CD14-positive monocyte (primary cell): Measurements from ENCODE around the gene ERBB4. TPM values are rescaled to one million over a fixed set of nuclear protein-coding genes. Genes with fewer than 3 reads are reported as not detected.

Experiments
- DNase-seq, 3 donors: peaks; one replicate each; pipeline ENCODE4 v3.0.0-alpha.2; 2011 to 2022
- H2AFZ ChIP-seq: 2 replicates; pipeline ENCODE4 v1.6.0; 2012; ENCODE audit warnings: mild to moderate bottlenecking, low read depth, low read length, inconsistent platforms; ENCODE audit not compliant: insufficient read depth, poor library complexity, severe bottlenecking
- H3K27ac ChIP-seq, 2 donors: 1 replicate in 1 of 2; 2 replicates in 1 of 2; pipeline ENCODE4 v1.5.1; 2012 to 2013; ENCODE audit warnings: low read length in 2 of 2, control low read depth in 1 of 2, inconsistent platforms in 1 of 2, low read depth in 1 of 2, mild to moderate bottlenecking in 1 of 2
- H3K27me3 ChIP-seq, 2 donors: one replicate each; pipeline versions ENCODE4 v1.6.0 to v1.6.1; 2011 to 2013; ENCODE audit warnings: low read length in 2 of 2; ENCODE audit not compliant: control insufficient read depth in 2 of 2, insufficient read depth in 2 of 2
- H3K36me3 ChIP-seq, 2 donors: replicated peaks in 1 of 2; 1 replicate in 1 of 2; 2 replicates in 1 of 2; pipeline versions ENCODE4 v1.5.1 to v1.6.1; 2012 to 2013; ENCODE audit warnings: low read length in 2 of 2, control low read depth in 1 of 2, inconsistent platforms in 1 of 2, mild to moderate bottlenecking in 1 of 2; ENCODE audit not compliant: insufficient read depth in 2 of 2, control insufficient read depth in 1 of 2
- H3K4me1 ChIP-seq, 2 donors: 1 replicate in 1 of 2; 2 replicates in 1 of 2; pipeline versions ENCODE4 v1.5.1 to v1.6.1; 2012 to 2013; ENCODE audit warnings: low read length in 2 of 2, control low read depth in 1 of 2, inconsistent platforms in 1 of 2, mild to moderate bottlenecking in 1 of 2, moderate library complexity in 1 of 2; ENCODE audit not compliant: insufficient read depth in 2 of 2, control insufficient read depth in 1 of 2
- H3K4me2 ChIP-seq: replicated peaks from 2 replicates; pipeline ENCODE3; 2012; ENCODE audit warnings: low read length, moderate library complexity, mild to moderate bottlenecking; ENCODE audit not compliant: poor library complexity, severe bottlenecking; ENCODE audit errors: extremely low read depth
- H3K4me3 ChIP-seq, 3 experiments: fragments of 200-600 bp in 1 of 3; sonication (generic) in 1 of 3; replicated peaks in 1 of 3; 1 replicate in 2 of 3; 2 replicates in 1 of 3; pipeline ENCODE4 v1.5.1; 2011 to 2013; ENCODE audit warnings: low read length in 3 of 3, mild to moderate bottlenecking in 3 of 3, control low read depth in 2 of 3, low read depth in 2 of 3, inconsistent platforms in 1 of 3, moderate library complexity in 1 of 3
- H3K79me2 ChIP-seq: 2 replicates; pipeline ENCODE4 v1.6.0; 2012; ENCODE audit warnings: mild to moderate bottlenecking, control low read depth, inconsistent platforms, low read length, moderate library complexity; ENCODE audit not compliant: insufficient read depth
- H3K9ac ChIP-seq: 2 replicates; pipeline ENCODE4 v1.6.0; 2017; ENCODE audit warnings: low read length, mild to moderate bottlenecking; ENCODE audit not compliant: insufficient read depth, poor library complexity, severe bottlenecking
- H3K9me3 ChIP-seq, 2 donors: replicated peaks in 1 of 2; 1 replicate in 1 of 2; 2 replicates in 1 of 2; pipeline versions ENCODE4 v1.5.1 to v1.6.1; 2012 to 2013; ENCODE audit warnings: low read length in 2 of 2, control low read depth in 1 of 2; ENCODE audit not compliant: control insufficient read depth in 1 of 2, insufficient read depth in 1 of 2
- H4K20me1 ChIP-seq: 2 replicates; pipeline ENCODE4 v1.6.0; 2012; ENCODE audit warnings: mild to moderate bottlenecking, low read length, control low read depth, moderate library complexity; ENCODE audit not compliant: insufficient read depth
- H3K27ac Mint-ChIP-seq, 7 donors: one replicate each; pipeline ENCODE4 v1.8.0; 2020; ENCODE audit warnings: mild to moderate bottlenecking in 7 of 7, mixed read lengths in 7 of 7, moderate library complexity in 6 of 7, inconsistent platforms in 2 of 7
- H3K27me3 Mint-ChIP-seq, 3 donors: one replicate each; pipeline ENCODE4 v1.8.0; 2021 to 2022; ENCODE audit warnings: low read depth in 3 of 3, mild to moderate bottlenecking in 3 of 3, mixed read lengths in 3 of 3, moderate library complexity in 3 of 3, inconsistent platforms in 1 of 3
- H3K36me3 Mint-ChIP-seq, 2 donors: one replicate each; pipeline ENCODE4 v1.8.0; 2020; ENCODE audit warnings: mixed read lengths in 2 of 2, inconsistent platforms in 1 of 2, mild to moderate bottlenecking in 1 of 2
- H3K4me1 Mint-ChIP-seq: one replicate; pipeline ENCODE4 v1.8.0; 2020; ENCODE audit warnings: mild to moderate bottlenecking, mixed read lengths
- H3K4me3 Mint-ChIP-seq, 2 donors: one replicate each; pipeline ENCODE4 v1.8.0; 2020; ENCODE audit warnings: mild to moderate bottlenecking in 2 of 2, mixed read lengths in 2 of 2, moderate library complexity in 1 of 2
- H3K9me3 Mint-ChIP-seq, 7 donors: one replicate each; pipeline ENCODE4 v1.8.0; 2020 to 2022; ENCODE audit warnings: mixed read lengths in 7 of 7, mild to moderate bottlenecking in 6 of 7, moderate library complexity in 6 of 7, inconsistent platforms in 2 of 7
- CTCF ChIP-seq: fragments of 200-600 bp; IDR thresholded peaks from one replicate; pipeline ENCODE4 v1.8.0; 2022; ENCODE audit warnings: antibody characterized with exemption, mild to moderate bottlenecking
- WGBS: methylation state at CpG from one replicate; pipeline ENCODE4 v1.1.5; 2013; ENCODE audit warnings: missing lambda C conversion rate; ENCODE audit not compliant: insufficient coverage; 5-methylcytosine and 5-hydroxymethylcytosine counted together
- intact Hi-C, 2 donors: fragments of 100-400 bp; cut with micrococcal nuclease; formaldehyde crosslinking; loops; one replicate each; pipeline versions ENCODE4 v1.15.0 to v1.15.1; 2023
- polyA plus RNA-seq, 3 donors: library from polyadenylated mRNA; depleted of rRNA in 1 of 3; unstranded in 2 of 3; stranded (reverse) in 1 of 3; fragments of 300-500 nt in 2 of 3; fragments of >200 nt in 1 of 3; fragmentation: Illumina TruSeq in 2 of 3; gene quantifications; 1 replicate in 2 of 3; 2 replicates in 1 of 3; pipeline ENCODE4 v1.2.3, GENCODE V29; 2012 to 2021

Gene ERBB4
- polyA plus RNA-seq, 3 donors: not detected

- Mint-ChIP-seq H3K9me3 (peaks cover 0 to 2% (median 0%) of the 10 kb centered on the region in 7 donors), H3K36me3 (no peaks in the 10 kb centered on the region), H3K4me3 (no peak overlapping the region), H3K27me3 (no peaks in the 10 kb centered on the region), H3K27ac (no peak overlapping the region), H3K4me1 (no peaks in the 10 kb centered on the region)
- no CpG with 5 or more reads among the region's 2 CpGs for WGBS
- Histone ChIP-seq H3K36me3 (no peaks in the 10 kb centered on the region), H3K27ac (no peak overlapping the region), H4K20me1 (no peaks in the 10 kb centered on the region), H3K4me1 (no peaks in the 10 kb centered on the region), H3K9ac (no peak overlapping the region), H3K4me3 (no peak overlapping the region), H2AFZ (no peak overlapping the region), H3K9me3 (no peaks in the 10 kb centered on the region), H3K27me3 (no peaks in the 10 kb centered on the region), H3K4me2 (no peak overlapping the region), H3K79me2 (no peaks in the 10 kb centered on the region)
- no peak for DNase-seq
- intact Hi-C loops: no loop called here
- no peak for TF ChIP-seq CTCF
Measured at GRCh38 chr2:211396815-211397214, 1141.8 kb downstream of the ERBB4 start.

- H3K27ac Mint-ChIP-seq: no peak overlapping the region
- 85% methylated on average over 3 of the region's 3 CpGs for WGBS
- Histone ChIP-seq H3K27me3 (no peaks in the 10 kb centered on the region), H4K20me1 (no peaks in the 10 kb centered on the region), H3K27ac (no peak overlapping the region), H3K4me3 (no peak overlapping the region), H3K4me2 (no peak overlapping the region), H3K79me2 (no peaks in the 10 kb centered on the region), H2AFZ (no peak overlapping the region), H3K36me3 (no peaks in the 10 kb centered on the region), H3K4me1 (no peaks in the 10 kb centered on the region), H3K9ac (no peak overlapping the region), H3K9me3 (no peaks in the 10 kb centered on the region)
- peaks cover 0 to 5% (median 0%) of the 10 kb centered on the region in 7 donors for H3K9me3 Mint-ChIP-seq
- intact Hi-C loops: no loop called here
- no peaks in the 10 kb centered on the region for H3K27me3 Mint-ChIP-seq
- no peak for TF ChIP-seq CTCF
- no peak overlapping the region for H3K4me3 Mint-ChIP-seq
- no peaks in the 10 kb centered on the region for H3K36me3 Mint-ChIP-seq
- DNase-seq: no peak
- no peaks in the 10 kb centered on the region for H3K4me1 Mint-ChIP-seq
Measured at GRCh38 chr2:211391189-211391567, 1147.4 kb downstream of the ERBB4 start.
